ENCODE data around the gene REPS2.

REPS2 gene

DNA sequence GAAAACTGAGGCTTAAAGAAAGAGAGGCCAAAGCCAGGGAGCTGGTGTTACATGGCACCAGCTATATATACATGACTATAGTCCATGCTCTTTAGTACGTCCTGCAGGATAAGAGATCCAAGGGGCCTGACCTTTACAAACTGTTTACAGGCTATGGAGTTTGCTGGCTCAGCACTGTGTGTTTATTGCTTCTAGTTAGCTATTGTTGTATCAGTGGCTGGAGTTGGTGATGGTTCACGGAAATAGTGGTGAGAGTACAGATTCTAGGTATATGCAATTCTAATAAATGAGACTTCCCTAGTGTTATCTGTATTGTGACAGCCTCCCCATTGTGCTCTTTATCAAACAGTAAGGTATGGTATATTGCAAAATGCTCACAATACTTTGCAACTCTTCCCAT lies 46.5 kb downstream of the REPS2 start:
- TF ChIP-seq, protein P1, sequence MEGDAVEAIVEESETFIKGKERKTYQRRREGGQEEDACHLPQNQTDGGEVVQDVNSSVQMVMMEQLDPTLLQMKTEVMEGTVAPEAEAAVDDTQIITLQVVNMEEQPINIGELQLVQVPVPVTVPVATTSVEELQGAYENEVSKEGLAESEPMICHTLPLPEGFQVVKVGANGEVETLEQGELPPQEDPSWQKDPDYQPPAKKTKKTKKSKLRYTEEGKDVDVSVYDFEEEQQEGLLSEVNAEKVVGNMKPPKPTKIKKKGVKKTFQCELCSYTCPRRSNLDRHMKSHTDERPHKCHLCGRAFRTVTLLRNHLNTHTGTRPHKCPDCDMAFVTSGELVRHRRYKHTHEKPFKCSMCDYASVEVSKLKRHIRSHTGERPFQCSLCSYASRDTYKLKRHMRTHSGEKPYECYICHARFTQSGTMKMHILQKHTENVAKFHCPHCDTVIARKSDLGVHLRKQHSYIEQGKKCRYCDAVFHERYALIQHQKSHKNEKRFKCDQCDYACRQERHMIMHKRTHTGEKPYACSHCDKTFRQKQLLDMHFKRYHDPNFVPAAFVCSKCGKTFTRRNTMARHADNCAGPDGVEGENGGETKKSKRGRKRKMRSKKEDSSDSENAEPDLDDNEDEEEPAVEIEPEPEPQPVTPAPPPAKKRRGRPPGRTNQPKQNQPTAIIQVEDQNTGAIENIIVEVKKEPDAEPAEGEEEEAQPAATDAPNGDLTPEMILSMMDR (conservative IDR thresholded peaks at IDR 0.05; ENCODE audit: low read depth) = no peak
- no peak overlapping the region for H3K27ac ChIP-seq
- DNase-seq (ENCODE audit: low spot score) = no peak
- CTCF ChIA-PET = no interaction called here
- POLR2A ChIA-PET (ENCODE audit: low non-redundant PET) = no interaction called here

DNA sequence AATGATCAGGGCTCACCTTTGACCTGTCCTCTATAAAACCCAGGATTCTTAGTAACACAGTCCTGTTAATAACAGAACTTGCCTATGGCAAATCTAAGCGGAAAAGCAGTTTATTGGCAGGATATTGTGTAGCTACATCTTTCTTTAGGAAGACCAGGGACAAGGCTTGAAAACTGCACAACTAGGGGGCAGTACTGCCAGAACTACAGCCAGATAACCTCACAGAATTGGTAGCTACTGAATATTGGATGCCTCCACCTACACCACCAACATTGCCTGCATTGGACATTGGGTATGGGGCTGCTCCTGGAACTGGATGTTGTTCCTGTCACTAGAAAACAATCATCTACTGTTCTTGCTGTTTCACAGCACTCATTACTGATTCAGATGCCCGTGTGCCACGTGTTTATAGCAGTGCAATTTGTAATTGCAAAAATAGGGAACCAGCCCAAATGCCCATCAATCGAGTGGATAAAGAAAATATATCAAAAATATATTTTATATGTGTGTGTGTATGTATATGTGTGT lies 47.4 kb downstream of the REPS2 start:
- TF ChIP-seq, protein P1 (conservative IDR thresholded peaks at IDR 0.05; ENCODE audit: low read depth) = no peak
- ChIA-PET CTCF (interaction anchor here (0.6 kb wide), 1 partner anchor 15 kb away, joined by 6 read pairs; no protein-coding TSS in a partner anchor), POLR2A (ENCODE audit: low non-redundant PET) (no interaction called here)
- no peak overlapping the region for H3K27ac ChIP-seq
- DNase-seq (ENCODE audit: low spot score) = no peak

DNA sequence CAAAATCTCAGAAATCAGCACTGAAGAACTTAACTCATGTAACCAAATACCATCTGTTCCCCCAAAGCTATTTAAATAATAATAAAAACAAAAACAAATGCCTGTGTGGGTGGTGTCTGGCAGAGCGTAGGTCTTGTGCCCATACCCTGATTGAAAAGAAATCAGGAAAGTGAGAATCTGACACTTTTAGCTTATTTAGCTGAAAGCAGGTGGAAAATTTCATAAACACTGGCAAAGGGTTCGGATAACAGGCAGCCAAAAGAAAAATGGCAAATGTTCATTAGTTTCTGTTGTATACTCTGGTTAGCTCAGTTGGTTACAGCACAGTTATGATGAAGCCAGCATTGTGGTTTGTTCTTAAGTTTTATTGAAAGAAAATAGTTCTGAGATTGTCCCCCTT lies 48.3 kb downstream of the REPS2 start:
- ChIA-PET POLR2A (ENCODE audit: low non-redundant PET) (no interaction called here), CTCF (interaction anchor here (0.6 kb wide), 1 partner anchor 15 kb away, joined by 6 read pairs; no protein-coding TSS in a partner anchor)
- DNase-seq (ENCODE audit: low spot score) = no peak
- TF ChIP-seq, protein P1 (conservative IDR thresholded peaks at IDR 0.05; ENCODE audit: low read depth) = no peak
- H3K27ac ChIP-seq = no peak overlapping the region

DNA sequence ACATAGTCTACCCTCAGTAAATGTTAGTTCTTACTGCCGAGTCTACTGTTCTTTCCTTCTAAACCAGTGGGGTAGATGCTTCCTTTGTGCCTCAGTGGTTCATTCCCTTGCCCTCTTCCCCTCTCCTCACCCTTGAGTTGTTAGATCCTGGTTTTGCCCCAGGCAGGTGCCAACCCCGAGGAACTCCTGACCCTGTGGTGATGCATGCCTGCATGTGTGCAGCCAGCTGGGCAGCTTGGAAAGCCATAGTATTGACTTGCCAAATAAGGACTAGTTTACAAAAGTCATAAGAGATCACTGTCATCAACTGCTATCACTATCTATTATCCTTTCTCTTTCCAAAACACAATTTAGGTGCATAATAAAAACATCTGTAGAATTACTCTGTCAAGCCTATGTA lies 50.9 kb downstream of the REPS2 start:
- ChIA-PET POLR2A (ENCODE audit: low non-redundant PET) (no interaction called here), CTCF (no interaction called here)
- no peak overlapping the region for H3K27ac ChIP-seq
- DNase-seq (ENCODE audit: low spot score) = no peak
- TF ChIP-seq, protein P1 (conservative IDR thresholded peaks at IDR 0.05; ENCODE audit: low read depth) = no peak

DNA sequence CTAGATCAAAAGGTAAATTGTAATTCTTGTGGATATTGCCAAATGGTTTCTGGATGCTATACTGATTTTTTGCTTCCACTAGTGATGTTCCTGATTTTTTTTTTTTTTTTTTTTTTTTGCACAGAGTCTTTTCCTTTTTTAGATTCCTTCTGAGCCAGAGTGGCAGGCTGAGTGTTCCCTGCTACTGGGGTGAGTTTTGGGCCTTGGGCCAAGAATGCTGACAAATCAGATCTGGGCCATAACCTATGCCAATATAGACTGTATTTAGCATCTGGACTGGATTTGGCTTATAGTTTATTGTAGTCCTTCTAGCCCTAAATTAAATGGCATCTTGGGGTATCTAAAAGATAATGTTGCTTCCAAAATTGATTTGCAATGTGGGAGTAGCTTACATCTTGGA lies 52.8 kb downstream of the REPS2 start:
- POLR2A ChIA-PET (ENCODE audit: low non-redundant PET) = no interaction called here
- TF ChIP-seq, protein P1 (conservative IDR thresholded peaks at IDR 0.05; ENCODE audit: low read depth) = no peak
- no peak for DNase-seq (ENCODE audit: low spot score)
- H3K27ac ChIP-seq = no peak overlapping the region
- CTCF ChIA-PET = no interaction called here

DNA sequence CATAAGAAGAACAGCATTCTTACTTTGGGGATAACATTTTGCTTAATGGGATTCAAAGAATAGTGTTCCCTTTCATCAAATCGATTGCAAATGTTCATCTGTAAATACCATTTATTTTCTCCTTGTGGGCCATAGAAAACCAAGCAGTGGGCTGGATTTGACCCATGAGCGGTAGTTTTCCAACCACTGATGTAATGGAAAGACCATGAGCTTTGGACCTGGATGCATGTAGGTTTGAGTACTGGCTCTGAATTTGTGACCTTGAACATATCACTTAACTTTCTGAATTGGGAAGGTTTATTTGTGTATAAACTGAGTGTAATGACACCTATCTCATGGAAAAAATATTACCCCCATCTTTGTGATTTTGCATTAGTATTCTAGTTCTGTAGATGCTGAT lies 54.3 kb downstream of the REPS2 start:
- ChIA-PET CTCF (interaction anchor here (0.6 kb wide), 1 partner anchor 12 kb away, joined by 3 read pairs; no protein-coding TSS in a partner anchor), POLR2A (ENCODE audit: low non-redundant PET) (no interaction called here)
- TF ChIP-seq, protein P1 (conservative IDR thresholded peaks at IDR 0.05; ENCODE audit: low read depth) = no peak
- no peak for DNase-seq (ENCODE audit: low spot score)
- no peak overlapping the region for H3K27ac ChIP-seq
